Esophagus squamous epithelium (tissue), 5 donors: ENCODE measurements around the gene EIPR1. TPM values are rescaled to one million over a fixed set of nuclear protein-coding genes. Genes with fewer than 3 reads are reported as not detected.

Experiments used
- DNase-seq: peaks from one replicate; lab custom pipeline; 2025; lab: John Stamatoyannopoulos, UW
- H3K27ac ChIP-seq, 4 donors: fragments of 200-600 bp; sonication (generic); one replicate each; pipeline ENCODE4 v1.5.1; 2016 to 2019; ENCODE audit warnings: mild to moderate bottlenecking in 1 of 4
- H3K27me3 ChIP-seq, 4 donors: fragments of 200-600 bp; sonication (generic); 1 replicate in 3 of 4; 2 replicates in 1 of 4; pipeline versions ENCODE4 v1.5.1 to v1.6.0; 2017 to 2021; ENCODE audit warnings: antibody characterized with exemption in 1 of 4
- H3K36me3 ChIP-seq, 3 donors: fragments of 200-600 bp; sonication (generic); one replicate each; pipeline ENCODE4 v1.5.1; 2016 to 2019
- H3K4me1 ChIP-seq, 3 donors: fragments of 200-600 bp; sonication (generic); one replicate each; pipeline ENCODE4 v1.5.1; 2017 to 2019
- H3K4me3 ChIP-seq, 4 donors: fragments of 200-600 bp; sonication (generic); 1 replicate in 3 of 4; 2 replicates in 1 of 4; pipeline ENCODE4 v1.5.1; 2016 to 2019; ENCODE audit warnings: mild to moderate bottlenecking in 2 of 4, moderate library complexity in 1 of 4
- H3K9me3 ChIP-seq, 3 donors: fragments of 200-600 bp; sonication (generic); one replicate each; pipeline ENCODE4 v1.5.1; 2016 to 2019
- POLR2A ChIP-seq, 4 donors: fragments of 450-650 bp; IDR thresholded peaks; one replicate each; pipeline ENCODE4 v1.6.1; 2017; ENCODE audit warnings: antibody characterized with exemption in 4 of 4, mild to moderate bottlenecking in 4 of 4, moderate library complexity in 3 of 4
- WGBS, 2 donors: methylation state at CpG; one replicate each; pipeline ENCODE4 v1.1.5; 2018; 5-methylcytosine and 5-hydroxymethylcytosine counted together
- intact Hi-C: fragments of 100-400 bp; cut with DNase I; formaldehyde crosslinking; loops from one replicate; pipeline ENCODE4 v1.15.0; 2022
- total RNA-seq, 4 donors: library from RNA; depleted of rRNA; stranded (reverse); fragments of >200 nt; gene quantifications; one replicate each; pipeline ENCODE4 v1.1.0, GENCODE V29; 2016
- TF ChIP-seq, protein P1 (sequence below), 6 experiments: fragments of 450-650 bp in 4 of 6; fragments of 200-600 bp in 2 of 6; sonication (generic) in 2 of 6; IDR thresholded peaks; one replicate each; pipeline ENCODE4 v1.5.1; 2016 to 2019; ENCODE audit warnings: antibody characterized with exemption in 6 of 6, mild to moderate bottlenecking in 4 of 6, moderate library complexity in 4 of 6
- donor health status: DM: yes; HTN: yes; CAD: no.

EIPR1 gene
- total RNA-seq, 4 donors from 2014 or later = 27.3 to 50.6 (median 31.9) TPM

DNA sequence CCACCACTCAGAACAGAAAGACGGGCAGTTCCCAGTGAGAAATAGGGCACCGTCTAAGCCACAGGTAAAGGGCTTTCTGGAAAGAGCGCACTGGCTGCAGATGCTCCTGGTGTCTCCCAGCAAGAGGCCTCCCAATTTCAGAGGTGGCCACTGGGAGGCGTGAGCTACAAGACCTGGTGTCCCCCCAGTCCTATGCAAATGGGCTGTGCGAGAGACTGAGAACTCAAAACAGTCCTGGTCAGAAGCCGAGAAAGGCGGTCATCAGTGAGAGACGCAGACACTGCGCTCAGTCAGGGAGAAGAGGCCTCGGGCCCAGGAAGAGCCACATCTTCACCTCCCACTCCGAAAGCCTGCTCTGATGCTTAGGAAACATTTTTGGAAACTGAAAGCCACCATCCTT is 179.5 kb downstream of the EIPR1 start:
- WGBS, 2 donors = 79 to 88% methylated on average over 3 to 5 of the region's 11 CpGs
- DNase-seq = no peak
- intact Hi-C loops = no loop called here
- Histone ChIP-seq H3K27me3 (no peaks in the 10 kb centered on the region), H3K4me1 (no peaks in the 10 kb centered on the region), H3K4me3 (no peak overlapping the region), H3K27ac (no peak overlapping the region), H3K36me3 (peaks cover 0 to 44% (median 0%) of the 10 kb centered on the region in 3 donors), H3K9me3 (no peaks in the 10 kb centered on the region)
- TF ChIP-seq POLR2A (IDR thresholded peaks at IDR 0.05) = no peak
- TF ChIP-seq, protein P1, sequence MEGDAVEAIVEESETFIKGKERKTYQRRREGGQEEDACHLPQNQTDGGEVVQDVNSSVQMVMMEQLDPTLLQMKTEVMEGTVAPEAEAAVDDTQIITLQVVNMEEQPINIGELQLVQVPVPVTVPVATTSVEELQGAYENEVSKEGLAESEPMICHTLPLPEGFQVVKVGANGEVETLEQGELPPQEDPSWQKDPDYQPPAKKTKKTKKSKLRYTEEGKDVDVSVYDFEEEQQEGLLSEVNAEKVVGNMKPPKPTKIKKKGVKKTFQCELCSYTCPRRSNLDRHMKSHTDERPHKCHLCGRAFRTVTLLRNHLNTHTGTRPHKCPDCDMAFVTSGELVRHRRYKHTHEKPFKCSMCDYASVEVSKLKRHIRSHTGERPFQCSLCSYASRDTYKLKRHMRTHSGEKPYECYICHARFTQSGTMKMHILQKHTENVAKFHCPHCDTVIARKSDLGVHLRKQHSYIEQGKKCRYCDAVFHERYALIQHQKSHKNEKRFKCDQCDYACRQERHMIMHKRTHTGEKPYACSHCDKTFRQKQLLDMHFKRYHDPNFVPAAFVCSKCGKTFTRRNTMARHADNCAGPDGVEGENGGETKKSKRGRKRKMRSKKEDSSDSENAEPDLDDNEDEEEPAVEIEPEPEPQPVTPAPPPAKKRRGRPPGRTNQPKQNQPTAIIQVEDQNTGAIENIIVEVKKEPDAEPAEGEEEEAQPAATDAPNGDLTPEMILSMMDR (IDR thresholded peaks at IDR 0.05) = no peak

DNA sequence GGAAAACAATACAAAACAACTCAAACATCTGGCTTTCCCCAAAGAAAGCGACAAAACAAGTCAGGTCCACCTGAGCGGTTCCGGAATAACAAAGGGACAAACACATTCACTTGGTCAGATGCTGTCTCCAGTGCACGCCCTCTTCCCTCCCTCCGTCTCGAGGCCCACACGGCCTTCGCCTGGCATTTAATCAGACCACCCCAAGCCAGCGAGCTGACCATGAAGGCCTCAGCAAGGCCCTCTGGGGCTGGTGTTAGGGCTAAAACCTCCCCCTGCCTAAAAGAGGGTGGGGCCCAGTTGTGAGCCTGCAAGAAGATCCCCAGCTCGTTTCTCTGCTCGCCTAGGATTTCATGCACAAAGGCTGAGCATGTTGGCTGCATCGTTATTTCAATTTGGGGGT is 180.3 kb downstream of the EIPR1 start:
- 60 to 83% methylated on average over 7 to 10 of the region's 12 CpGs for WGBS, 2 donors
- no peak for DNase-seq
- Histone ChIP-seq H3K36me3 (peaks cover 0 to 52% (median 0%) of the 10 kb centered on the region in 3 donors), H3K4me1 (no peaks in the 10 kb centered on the region), H3K27me3 (no peaks in the 10 kb centered on the region), H3K4me3 (no peak overlapping the region), H3K27ac (no peak overlapping the region), H3K9me3 (no peaks in the 10 kb centered on the region)
- TF ChIP-seq POLR2A (IDR thresholded peaks at IDR 0.05) = no peak
- TF ChIP-seq, protein P1 (IDR thresholded peaks at IDR 0.05) = no peak
- intact Hi-C loops = no loop called here

DNA sequence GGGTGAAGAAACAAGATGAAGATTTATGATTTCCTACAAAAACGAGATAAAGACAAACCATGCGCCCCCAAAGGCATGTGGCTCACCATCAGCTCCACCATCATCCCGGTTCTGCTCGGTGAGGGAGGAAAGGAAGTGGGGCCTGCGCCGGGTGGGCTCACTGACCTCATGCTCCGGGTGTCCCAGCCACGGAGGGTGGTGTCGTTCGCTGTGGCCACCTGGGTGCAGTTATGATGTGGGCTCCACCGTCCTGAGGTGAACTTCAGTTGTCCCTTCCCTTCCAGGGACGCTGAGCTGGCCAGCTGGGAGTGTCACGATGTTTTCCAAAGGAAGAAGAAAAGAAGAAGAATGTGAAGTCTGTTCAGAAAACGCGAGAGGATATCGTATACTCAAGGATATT is 180.9 kb downstream of the EIPR1 start:
- no peak for DNase-seq
- intact Hi-C loops = no loop called here
- no peak overlapping the region for H3K4me3 ChIP-seq
- H3K9me3 ChIP-seq = no peaks in the 10 kb centered on the region
- H3K4me1 ChIP-seq = no peaks in the 10 kb centered on the region
- TF ChIP-seq POLR2A (IDR thresholded peaks at IDR 0.05) = no peak
- TF ChIP-seq, protein P1 (IDR thresholded peaks at IDR 0.05) = no peak
- no peak overlapping the region for H3K27ac ChIP-seq
- peaks cover 0 to 58% (median 0%) of the 10 kb centered on the region in 3 donors for H3K36me3 ChIP-seq
- WGBS, 2 donors = 86 to 91% methylated on average over 11 to 14 of the region's 16 CpGs
- H3K27me3 ChIP-seq = no peaks in the 10 kb centered on the region

DNA sequence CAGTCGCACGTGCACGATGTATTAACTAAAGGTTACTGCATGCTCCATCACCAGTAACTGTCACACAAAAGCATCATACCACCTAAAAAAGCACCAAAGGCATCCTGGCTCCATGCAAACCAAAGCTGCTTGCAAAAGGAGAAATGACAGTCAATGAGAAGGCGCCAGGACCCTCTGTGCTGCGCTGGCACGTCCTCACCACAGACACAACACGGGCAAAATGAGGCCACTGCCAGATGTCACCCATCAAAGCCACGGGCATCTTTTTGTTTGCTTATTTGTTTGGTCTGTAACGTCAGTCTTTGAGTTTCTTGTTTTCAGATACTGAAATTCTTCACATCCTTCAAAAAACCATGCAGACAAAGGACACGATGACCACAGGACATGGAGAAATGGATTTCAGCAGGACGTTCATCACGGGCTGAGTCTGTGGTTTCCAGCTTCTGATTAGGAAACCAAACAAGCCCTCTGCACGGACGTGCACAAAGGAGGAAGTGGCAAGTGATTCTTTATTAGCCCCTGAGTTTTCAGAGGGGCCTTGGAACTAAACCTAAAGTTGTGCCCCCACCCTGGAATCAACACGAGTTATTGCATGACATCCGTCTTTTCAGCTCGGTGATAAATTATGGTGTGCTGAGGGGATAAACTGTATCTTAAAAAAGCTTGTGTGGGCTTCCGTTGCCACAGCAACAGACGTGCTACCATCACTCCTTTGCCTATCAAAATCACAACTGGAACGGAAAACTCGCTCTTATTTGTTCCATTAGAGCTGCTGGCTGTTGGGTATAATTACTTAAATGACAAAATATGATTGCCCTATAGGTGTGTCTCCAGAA is 181.8 kb downstream of the EIPR1 start:
- Histone ChIP-seq H3K4me3 (no peak overlapping the region), H3K9me3 (no peaks in the 10 kb centered on the region), H3K4me1 (no peaks in the 10 kb centered on the region), H3K27ac (no peak overlapping the region), H3K27me3 (no peaks in the 10 kb centered on the region), H3K36me3 (peaks cover 0 to 66% (median 0%) of the 10 kb centered on the region in 3 donors)
- 83 to 85% methylated on average over 20 to 21 of the region's 21 CpGs for WGBS, 2 donors
- intact Hi-C loops = no loop called here
- DNase-seq = no peak
- TF ChIP-seq, protein P1 (IDR thresholded peaks at IDR 0.05) = no peak
- no peak for TF ChIP-seq POLR2A (IDR thresholded peaks at IDR 0.05)

DNA sequence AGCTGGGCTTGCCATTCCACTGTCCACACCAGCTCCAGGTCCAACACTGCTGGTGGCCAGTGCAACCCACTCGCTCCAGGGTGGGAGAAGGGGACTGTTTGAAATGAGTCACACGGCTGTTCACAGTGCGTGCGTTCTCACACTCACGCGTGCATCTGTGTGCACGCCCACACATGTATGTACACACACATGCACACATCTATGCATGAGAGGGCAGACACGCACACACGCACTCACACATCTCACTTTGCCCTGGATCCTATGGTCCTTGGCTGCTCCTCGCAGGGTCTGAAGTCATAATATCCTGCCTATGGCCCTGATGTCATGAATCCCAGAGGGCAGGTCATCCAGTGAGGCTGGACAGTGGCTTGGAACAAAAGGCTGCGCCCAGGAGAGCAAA is 182.8 kb downstream of the EIPR1 start:
- Histone ChIP-seq H3K27ac (no peak overlapping the region), H3K4me3 (no peak overlapping the region), H3K27me3 (no peaks in the 10 kb centered on the region), H3K4me1 (no peaks in the 10 kb centered on the region), H3K9me3 (no peaks in the 10 kb centered on the region), H3K36me3 (peaks cover 0 to 77% (median 0%) of the 10 kb centered on the region in 3 donors)
- 84 to 97% methylated on average over 10 of the region's 11 CpGs for WGBS, 2 donors
- intact Hi-C loops = no loop called here
- TF ChIP-seq POLR2A (IDR thresholded peaks at IDR 0.05) = no peak
- TF ChIP-seq, protein P1 (IDR thresholded peaks at IDR 0.05) = no peak
- no peak for DNase-seq
